GM23338 (cell line): Measurements from ENCODE around the gene CCPG1.

Source experiments
- CREB1 ChIP-seq: fragments of 250-450 bp; sonication (Bioruptor Pico); IDR thresholded peaks from 2 replicates; pipeline ENCODE4 v1.5.0; 2020; ENCODE audit warnings: low read depth, mild to moderate bottlenecking, moderate library complexity
- EZH2 ChIP-seq: fragments of 200-600 bp; sonication (generic); IDR thresholded peaks from one replicate; pipeline ENCODE4 v1.8.0; 2017; ENCODE audit warnings: antibody characterized with exemption, mild to moderate bottlenecking, low read depth; ENCODE audit not compliant: unreplicated experiment
- EZH2phosphoT487 ChIP-seq: fragments of 200-600 bp; sonication (generic); IDR thresholded peaks from one replicate; pipeline ENCODE4 v1.8.1; 2018; ENCODE audit warnings: antibody characterized with exemption; ENCODE audit not compliant: unreplicated experiment
- JUNB ChIP-seq: IDR thresholded peaks from one replicate; pipeline ENCODE4 v1.6.1; 2016; ENCODE audit warnings: antibody characterized with exemption; ENCODE audit not compliant: unreplicated experiment
- NANOG ChIP-seq: IDR thresholded peaks from 2 replicates; pipeline ENCODE4 v1.6.1; 2016; ENCODE audit warnings: antibody characterized with exemption, borderline replicate concordance
- POLR2AphosphoS5 ChIP-seq: IDR thresholded peaks from 2 replicates; pipeline ENCODE4 v1.6.1; 2016; ENCODE audit warnings: antibody characterized with exemption, low read depth
- STAT1 ChIP-seq: IDR thresholded peaks from one replicate; pipeline ENCODE4 v1.6.1; 2016; ENCODE audit warnings: antibody characterized with exemption; ENCODE audit not compliant: unreplicated experiment
- ZNF114 ChIP-seq: fragments of 250-450 bp; sonication (Bioruptor Pico); IDR thresholded peaks from 2 replicates; pipeline ENCODE4 v1.5.0; 2020; ENCODE audit warnings: mild to moderate bottlenecking, moderate library complexity
- ZNF331 ChIP-seq: fragments of 250-450 bp; sonication (Bioruptor Pico); IDR thresholded peaks from 2 replicates; pipeline ENCODE4 v1.5.0; 2020; ENCODE audit warnings: low read depth, mild to moderate bottlenecking, moderate library complexity
- TF ChIP-seq, protein P1 (sequence below), 2 experiments: fragments of 200-600 bp in 1 of 2; sonication (generic) in 1 of 2; conservative IDR thresholded peaks; 2 replicates each; pipeline versions ENCODE4 v1.5.1 to v1.6.1; 2016 to 2017; ENCODE audit warnings: antibody characterized with exemption in 2 of 2, low read depth in 2 of 2, mild to moderate bottlenecking in 2 of 2, moderate library complexity in 1 of 2
- TF ChIP-seq, protein P2 (sequence below): IDR thresholded peaks from one replicate; pipeline ENCODE4 v1.6.1; 2018; ENCODE audit warnings: antibody characterized with exemption; ENCODE audit not compliant: unreplicated experiment
- TF ChIP-seq, protein P3 (sequence below): fragments of 250-450 bp; sonication (Bioruptor Pico); IDR thresholded peaks from 2 replicates; pipeline ENCODE4 v1.5.0; 2020; ENCODE audit warnings: mild to moderate bottlenecking, moderate library complexity

DNA sequence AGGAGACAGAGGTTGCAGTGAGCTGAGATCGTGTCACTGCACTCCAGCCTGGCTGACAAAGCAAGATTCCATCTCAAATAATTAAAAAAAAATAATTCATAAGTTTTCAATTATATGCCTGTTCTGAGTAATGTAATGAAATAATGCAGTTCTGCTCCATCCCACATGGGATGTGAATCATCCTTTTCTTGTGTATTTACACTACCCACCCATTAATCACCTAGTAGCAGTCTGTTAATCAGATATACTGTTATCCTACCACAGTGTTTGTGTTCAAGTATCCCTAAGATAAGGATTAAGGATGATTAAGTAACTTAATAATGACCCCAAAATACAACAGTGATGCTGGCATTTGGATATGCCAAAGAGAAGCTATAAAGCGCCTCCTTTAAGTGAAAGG lies 50.4 kb downstream of the CCPG1 start:
- TF ChIP-seq, protein P1, sequence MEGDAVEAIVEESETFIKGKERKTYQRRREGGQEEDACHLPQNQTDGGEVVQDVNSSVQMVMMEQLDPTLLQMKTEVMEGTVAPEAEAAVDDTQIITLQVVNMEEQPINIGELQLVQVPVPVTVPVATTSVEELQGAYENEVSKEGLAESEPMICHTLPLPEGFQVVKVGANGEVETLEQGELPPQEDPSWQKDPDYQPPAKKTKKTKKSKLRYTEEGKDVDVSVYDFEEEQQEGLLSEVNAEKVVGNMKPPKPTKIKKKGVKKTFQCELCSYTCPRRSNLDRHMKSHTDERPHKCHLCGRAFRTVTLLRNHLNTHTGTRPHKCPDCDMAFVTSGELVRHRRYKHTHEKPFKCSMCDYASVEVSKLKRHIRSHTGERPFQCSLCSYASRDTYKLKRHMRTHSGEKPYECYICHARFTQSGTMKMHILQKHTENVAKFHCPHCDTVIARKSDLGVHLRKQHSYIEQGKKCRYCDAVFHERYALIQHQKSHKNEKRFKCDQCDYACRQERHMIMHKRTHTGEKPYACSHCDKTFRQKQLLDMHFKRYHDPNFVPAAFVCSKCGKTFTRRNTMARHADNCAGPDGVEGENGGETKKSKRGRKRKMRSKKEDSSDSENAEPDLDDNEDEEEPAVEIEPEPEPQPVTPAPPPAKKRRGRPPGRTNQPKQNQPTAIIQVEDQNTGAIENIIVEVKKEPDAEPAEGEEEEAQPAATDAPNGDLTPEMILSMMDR (conservative IDR thresholded peaks at IDR 0.05; ENCODE audit: low read depth in 2 of 2): no peak
- no peak for TF ChIP-seq EZH2phosphoT487
- no peak for TF ChIP-seq JUNB
- TF ChIP-seq, protein P2, sequence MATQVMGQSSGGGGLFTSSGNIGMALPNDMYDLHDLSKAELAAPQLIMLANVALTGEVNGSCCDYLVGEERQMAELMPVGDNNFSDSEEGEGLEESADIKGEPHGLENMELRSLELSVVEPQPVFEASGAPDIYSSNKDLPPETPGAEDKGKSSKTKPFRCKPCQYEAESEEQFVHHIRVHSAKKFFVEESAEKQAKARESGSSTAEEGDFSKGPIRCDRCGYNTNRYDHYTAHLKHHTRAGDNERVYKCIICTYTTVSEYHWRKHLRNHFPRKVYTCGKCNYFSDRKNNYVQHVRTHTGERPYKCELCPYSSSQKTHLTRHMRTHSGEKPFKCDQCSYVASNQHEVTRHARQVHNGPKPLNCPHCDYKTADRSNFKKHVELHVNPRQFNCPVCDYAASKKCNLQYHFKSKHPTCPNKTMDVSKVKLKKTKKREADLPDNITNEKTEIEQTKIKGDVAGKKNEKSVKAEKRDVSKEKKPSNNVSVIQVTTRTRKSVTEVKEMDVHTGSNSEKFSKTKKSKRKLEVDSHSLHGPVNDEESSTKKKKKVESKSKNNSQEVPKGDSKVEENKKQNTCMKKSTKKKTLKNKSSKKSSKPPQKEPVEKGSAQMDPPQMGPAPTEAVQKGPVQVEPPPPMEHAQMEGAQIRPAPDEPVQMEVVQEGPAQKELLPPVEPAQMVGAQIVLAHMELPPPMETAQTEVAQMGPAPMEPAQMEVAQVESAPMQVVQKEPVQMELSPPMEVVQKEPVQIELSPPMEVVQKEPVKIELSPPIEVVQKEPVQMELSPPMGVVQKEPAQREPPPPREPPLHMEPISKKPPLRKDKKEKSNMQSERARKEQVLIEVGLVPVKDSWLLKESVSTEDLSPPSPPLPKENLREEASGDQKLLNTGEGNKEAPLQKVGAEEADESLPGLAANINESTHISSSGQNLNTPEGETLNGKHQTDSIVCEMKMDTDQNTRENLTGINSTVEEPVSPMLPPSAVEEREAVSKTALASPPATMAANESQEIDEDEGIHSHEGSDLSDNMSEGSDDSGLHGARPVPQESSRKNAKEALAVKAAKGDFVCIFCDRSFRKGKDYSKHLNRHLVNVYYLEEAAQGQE: no peak
- TF ChIP-seq, protein P3, sequence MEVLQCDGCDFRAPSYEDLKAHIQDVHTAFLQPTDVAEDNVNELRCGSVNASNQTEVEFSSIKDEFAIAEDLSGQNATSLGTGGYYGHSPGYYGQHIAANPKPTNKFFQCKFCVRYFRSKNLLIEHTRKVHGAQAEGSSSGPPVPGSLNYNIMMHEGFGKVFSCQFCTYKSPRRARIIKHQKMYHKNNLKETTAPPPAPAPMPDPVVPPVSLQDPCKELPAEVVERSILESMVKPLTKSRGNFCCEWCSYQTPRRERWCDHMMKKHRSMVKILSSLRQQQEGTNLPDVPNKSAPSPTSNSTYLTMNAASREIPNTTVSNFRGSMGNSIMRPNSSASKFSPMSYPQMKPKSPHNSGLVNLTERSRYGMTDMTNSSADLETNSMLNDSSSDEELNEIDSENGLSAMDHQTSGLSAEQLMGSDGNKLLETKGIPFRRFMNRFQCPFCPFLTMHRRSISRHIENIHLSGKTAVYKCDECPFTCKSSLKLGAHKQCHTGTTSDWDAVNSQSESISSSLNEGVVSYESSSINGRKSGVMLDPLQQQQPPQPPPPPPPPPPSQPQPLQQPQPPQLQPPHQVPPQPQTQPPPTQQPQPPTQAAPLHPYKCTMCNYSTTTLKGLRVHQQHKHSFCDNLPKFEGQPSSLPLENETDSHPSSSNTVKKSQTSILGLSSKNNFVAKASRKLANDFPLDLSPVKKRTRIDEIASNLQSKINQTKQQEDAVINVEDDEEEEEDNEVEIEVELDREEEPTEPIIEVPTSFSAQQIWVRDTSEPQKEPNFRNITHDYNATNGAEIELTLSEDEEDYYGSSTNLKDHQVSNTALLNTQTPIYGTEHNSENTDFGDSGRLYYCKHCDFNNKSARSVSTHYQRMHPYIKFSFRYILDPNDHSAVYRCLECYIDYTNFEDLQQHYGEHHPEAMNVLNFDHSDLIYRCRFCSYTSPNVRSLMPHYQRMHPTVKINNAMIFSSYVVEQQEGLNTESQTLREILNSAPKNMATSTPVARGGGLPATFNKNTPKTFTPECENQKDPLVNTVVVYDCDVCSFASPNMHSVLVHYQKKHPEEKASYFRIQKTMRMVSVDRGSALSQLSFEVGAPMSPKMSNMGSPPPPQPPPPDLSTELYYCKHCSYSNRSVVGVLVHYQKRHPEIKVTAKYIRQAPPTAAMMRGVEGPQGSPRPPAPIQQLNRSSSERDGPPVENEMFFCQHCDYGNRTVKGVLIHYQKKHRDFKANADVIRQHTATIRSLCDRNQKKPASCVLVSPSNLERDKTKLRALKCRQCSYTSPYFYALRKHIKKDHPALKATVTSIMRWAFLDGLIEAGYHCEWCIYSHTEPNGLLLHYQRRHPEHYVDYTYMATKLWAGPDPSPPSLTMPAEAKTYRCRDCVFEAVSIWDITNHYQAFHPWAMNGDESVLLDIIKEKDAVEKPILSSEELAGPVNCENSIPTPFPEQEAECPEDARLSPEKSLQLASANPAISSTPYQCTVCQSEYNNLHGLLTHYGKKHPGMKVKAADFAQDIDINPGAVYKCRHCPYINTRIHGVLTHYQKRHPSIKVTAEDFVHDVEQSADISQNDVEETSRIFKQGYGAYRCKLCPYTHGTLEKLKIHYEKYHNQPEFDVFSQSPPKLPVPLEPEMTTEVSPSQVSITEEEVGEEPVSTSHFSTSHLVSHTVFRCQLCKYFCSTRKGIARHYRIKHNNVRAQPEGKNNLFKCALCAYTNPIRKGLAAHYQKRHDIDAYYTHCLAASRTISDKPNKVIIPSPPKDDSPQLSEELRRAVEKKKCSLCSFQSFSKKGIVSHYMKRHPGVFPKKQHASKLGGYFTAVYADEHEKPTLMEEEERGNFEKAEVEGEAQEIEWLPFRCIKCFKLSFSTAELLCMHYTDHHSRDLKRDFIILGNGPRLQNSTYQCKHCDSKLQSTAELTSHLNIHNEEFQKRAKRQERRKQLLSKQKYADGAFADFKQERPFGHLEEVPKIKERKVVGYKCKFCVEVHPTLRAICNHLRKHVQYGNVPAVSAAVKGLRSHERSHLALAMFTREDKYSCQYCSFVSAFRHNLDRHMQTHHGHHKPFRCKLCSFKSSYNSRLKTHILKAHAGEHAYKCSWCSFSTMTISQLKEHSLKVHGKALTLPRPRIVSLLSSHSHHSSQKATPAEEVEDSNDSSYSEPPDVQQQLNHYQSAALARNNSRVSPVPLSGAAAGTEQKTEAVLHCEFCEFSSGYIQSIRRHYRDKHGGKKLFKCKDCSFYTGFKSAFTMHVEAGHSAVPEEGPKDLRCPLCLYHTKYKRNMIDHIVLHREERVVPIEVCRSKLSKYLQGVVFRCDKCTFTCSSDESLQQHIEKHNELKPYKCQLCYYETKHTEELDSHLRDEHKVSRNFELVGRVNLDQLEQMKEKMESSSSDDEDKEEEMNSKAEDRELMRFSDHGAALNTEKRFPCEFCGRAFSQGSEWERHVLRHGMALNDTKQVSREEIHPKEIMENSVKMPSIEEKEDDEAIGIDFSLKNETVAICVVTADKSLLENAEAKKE (CRISPR knock-in tag): no peak
- no peak for TF ChIP-seq POLR2AphosphoS5
- TF ChIP-seq EZH2: no peak
- TF ChIP-seq STAT1: no peak
- TF ChIP-seq CREB1 (CRISPR knock-in tag): no peak
- TF ChIP-seq ZNF331 (CRISPR knock-in tag): no peak
- TF ChIP-seq NANOG: no peak
- TF ChIP-seq ZNF114 (CRISPR knock-in tag): no peak
